ENCODE measurements around the gene ITGA11.
"Not testable (repeated sequence)": the region's sequence is repeated elsewhere in the genome, so short reads cannot be mapped to it uniquely, and the experiment has no call there.

The ITGA11 gene

GRCh38 chr15:68423359-68424296, 8.3 kb downstream of the ITGA11 start:
- no peak for DNase-seq (ENCODE audit: low spot score)

GRCh38 chr15:68422403-68423145, 9.4 kb downstream of the ITGA11 start:
- not testable (repeated sequence) for DNase-seq (ENCODE audit: low spot score)

- DNase-seq (ENCODE audit: low spot score): no peak
These were observed 10.1 kb downstream of the ITGA11 start for GRCh38 chr15:68421798-68422402.

GRCh38 chr15:68421115-68421551, 10.8 kb downstream of the ITGA11 start:
- peak; percentile 34 for DNase-seq (ENCODE audit: low spot score)

GRCh38 chr15:68420186-68420684, 11.7 kb downstream of the ITGA11 start:
- DNase-seq (ENCODE audit: low spot score): no peak

GRCh38 chr15:68419301-68420175, 12.4 kb downstream of the ITGA11 start:
- DNase-seq (ENCODE audit: low spot score): no peak

- DNase-seq (ENCODE audit: low spot score): no peak
These were observed 13.3 kb downstream of the ITGA11 start for GRCh38 chr15:68418611-68419161.

GRCh38 chr15:68417897-68418296, 14.1 kb downstream of the ITGA11 start:
- no peak for DNase-seq (ENCODE audit: low spot score)

GRCh38 chr15:68417051-68417450, 14.9 kb downstream of the ITGA11 start:
- DNase-seq (ENCODE audit: low spot score): no peak

GRCh38 chr15:68416158-68416535, 15.8 kb downstream of the ITGA11 start:
- no peak for DNase-seq (ENCODE audit: low spot score)

- no peak for DNase-seq (ENCODE audit: low spot score)
These were observed 16.3 kb downstream of the ITGA11 start for GRCh38 chr15:68415501-68416157.

- DNase-seq (ENCODE audit: low spot score): no peak
These were observed 16.9 kb downstream of the ITGA11 start for GRCh38 chr15:68415061-68415460.

GRCh38 chr15:68414591-68414990, 17.4 kb downstream of the ITGA11 start:
- no peak for DNase-seq (ENCODE audit: low spot score)

- no peak for DNase-seq (ENCODE audit: low spot score)
These were observed 17.8 kb downstream of the ITGA11 start for GRCh38 chr15:68414206-68414555.

GRCh38 chr15:68413363-68414205, 18.4 kb downstream of the ITGA11 start:
- no peak for DNase-seq (ENCODE audit: low spot score)

- DNase-seq (ENCODE audit: low spot score): no peak
These were observed 19.7 kb downstream of the ITGA11 start for GRCh38 chr15:68412218-68412617.

GRCh38 chr15:68411735-68412134, 20.2 kb downstream of the ITGA11 start:
- DNase-seq (ENCODE audit: low spot score): no peak

GRCh38 chr15:68411343-68411675, 20.7 kb downstream of the ITGA11 start:
- no peak for DNase-seq (ENCODE audit: low spot score)

GRCh38 chr15:68410466-68411342, 21.3 kb downstream of the ITGA11 start:
- no peak for DNase-seq (ENCODE audit: low spot score)
